NCI-H2081 treated with DMSO at 0.1 percent for 48 hours (cell line): Measurements from ENCODE around the gene TSFM.

ENCODE experiments used
- DNase-seq: peaks from one replicate; lab custom pipeline; 2025; lab: John Stamatoyannopoulos, UW

The TSFM gene

GRCh38 chr12:57834086-57834876, 51.7 kb downstream of the TSFM start:
- DNase-seq, result no peak

GRCh38 chr12:57835366-57836288, 53.0 kb downstream of the TSFM start:
- DNase-seq, result no peak

- DNase-seq, result no peak
Measured at GRCh38 chr12:57836442-57837375, 54.1 kb downstream of the TSFM start.

- DNase-seq, result no peak
Measured at GRCh38 chr12:57837864-57838562, 55.4 kb downstream of the TSFM start.

- no peak for DNase-seq
Measured at GRCh38 chr12:57838594-57839302, 56.2 kb downstream of the TSFM start.

- peak; percentile 30 for DNase-seq
Measured at GRCh38 chr12:57839996-57840395, 57.4 kb downstream of the TSFM start.

GRCh38 chr12:57840726-57841125, 58.1 kb downstream of the TSFM start:
- DNase-seq, result no peak

- no peak for DNase-seq
Measured at GRCh38 chr12:57841445-57841844, 58.9 kb downstream of the TSFM start.

GRCh38 chr12:57842342-57843294, 60.0 kb downstream of the TSFM start:
- DNase-seq, result no peak

- no peak for DNase-seq
Measured at GRCh38 chr12:57844709-57845477, 62.3 kb downstream of the TSFM start.

GRCh38 chr12:57845478-57846284, 63.1 kb downstream of the TSFM start:
- DNase-seq, result no peak

- no peak for DNase-seq
Measured at GRCh38 chr12:57846285-57846576, 63.6 kb downstream of the TSFM start.

- peak; percentile 79 for DNase-seq
Measured at GRCh38 chr12:57846577-57847319, 64.2 kb downstream of the TSFM start, which contains the start of gene CTDSP2. CTDSP2 (minus strand) TSS chr12:57846729; CDS start chr12:57846435, 294 bp downstream.
